ENCODE results near the gene CNTNAP2. TPM values are rescaled to one million over a fixed set of nuclear protein-coding genes. Genes with fewer than 3 reads are reported as not detected.
A peak's percentile ranks its signal among the peaks of the same experiment; 100 is the strongest.

Gene CNTNAP2
- total RNA-seq, 1 donor = under 0.01 TPM

GRCh38 chr7:146094356-146094755 is 22.2 kb upstream of the CNTNAP2 start:
- no peak for DNase-seq (ENCODE audit: low read depth)
- no peak for TF ChIP-seq CTCF (IDR thresholded peaks at IDR 0.05; ENCODE audit: insufficient read depth, low read length)
- no peak overlapping the region for H3K4me3 ChIP-seq (ENCODE audit: low read depth, low read length)

- no peak overlapping the region for H3K4me3 ChIP-seq (ENCODE audit: low read depth, low read length)
- no peak for TF ChIP-seq CTCF (IDR thresholded peaks at IDR 0.05; ENCODE audit: insufficient read depth, low read length)
- no peak for DNase-seq (ENCODE audit: low read depth)
Measured at GRCh38 chr7:146096994-146097393, 19.6 kb upstream of the CNTNAP2 start.

- H3K4me3 ChIP-seq (ENCODE audit: low read depth, low read length) = no peak overlapping the region
- TF ChIP-seq CTCF (IDR thresholded peaks at IDR 0.05; ENCODE audit: insufficient read depth, low read length) = no peak
- no peak for DNase-seq (ENCODE audit: low read depth)
Measured at GRCh38 chr7:146106319-146106718, 10.3 kb upstream of the CNTNAP2 start.

DNA sequence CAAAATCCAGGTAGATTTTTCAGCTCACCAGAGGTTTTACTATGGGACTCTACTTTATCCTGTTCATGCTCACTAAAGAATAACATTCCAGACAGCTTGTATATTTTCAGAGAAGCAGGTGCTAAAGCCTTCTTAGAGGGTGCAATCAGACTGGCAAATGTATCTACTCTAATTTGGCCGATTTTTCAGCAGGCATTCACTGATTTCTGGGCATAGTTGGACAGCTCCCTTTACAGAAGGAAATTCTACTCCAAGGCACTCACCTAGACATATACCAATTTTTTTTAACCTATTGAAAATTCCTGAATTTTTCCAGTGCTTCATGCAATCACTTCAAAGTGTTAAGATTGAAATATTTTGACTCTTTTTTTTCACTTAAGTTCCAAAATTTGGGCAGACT is 3.8 kb upstream of the CNTNAP2 start:
- H3K4me3 ChIP-seq (ENCODE audit: low read depth, low read length) = no peak overlapping the region
- TF ChIP-seq CTCF (IDR thresholded peaks at IDR 0.05; ENCODE audit: insufficient read depth, low read length) = no peak
- no peak for DNase-seq (ENCODE audit: low read depth)

DNA sequence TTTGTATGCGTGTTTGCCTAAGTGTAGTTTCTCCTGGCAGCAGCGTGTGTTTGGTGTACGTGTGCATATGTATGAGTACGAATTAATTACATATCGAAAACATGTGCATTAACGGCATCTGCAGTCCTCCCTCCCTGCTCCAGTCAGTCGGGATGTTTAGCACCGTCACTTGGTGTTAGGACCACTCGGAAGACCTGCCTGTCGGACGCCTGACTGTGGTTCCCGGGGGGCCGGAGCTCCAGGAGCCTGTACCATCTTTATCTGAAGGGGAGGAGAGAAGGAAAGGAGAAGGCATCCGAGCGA is 1.1 kb upstream of the CNTNAP2 start:
- no peak for TF ChIP-seq CTCF (IDR thresholded peaks at IDR 0.05; ENCODE audit: insufficient read depth, low read length)
- no peak overlapping the region for H3K4me3 ChIP-seq (ENCODE audit: low read depth, low read length)
- DNase-seq (ENCODE audit: low read depth) = no peak

- H3K4me3 ChIP-seq (ENCODE audit: low read depth, low read length) = peak overlapping the region; percentile 55
- peak; percentile 10 for DNase-seq (ENCODE audit: low read depth)
- TF ChIP-seq CTCF (IDR thresholded peaks at IDR 0.05; ENCODE audit: insufficient read depth, low read length) = no peak
Measured at GRCh38 chr7:146115851-146116520, 615 bp upstream of the CNTNAP2 start.

- TF ChIP-seq CTCF (IDR thresholded peaks at IDR 0.05; ENCODE audit: insufficient read depth, low read length) = no peak
- no peak for DNase-seq (ENCODE audit: low read depth)
- no peak overlapping the region for H3K4me3 ChIP-seq (ENCODE audit: low read depth, low read length)
Measured at GRCh38 chr7:146117576-146117975, 975 bp downstream of the CNTNAP2 start.

Data from fibroblast of the aortic adventitia (primary cell).